Measurements from ENCODE around the gene CARMIL1.

Gene CARMIL1

DNA sequence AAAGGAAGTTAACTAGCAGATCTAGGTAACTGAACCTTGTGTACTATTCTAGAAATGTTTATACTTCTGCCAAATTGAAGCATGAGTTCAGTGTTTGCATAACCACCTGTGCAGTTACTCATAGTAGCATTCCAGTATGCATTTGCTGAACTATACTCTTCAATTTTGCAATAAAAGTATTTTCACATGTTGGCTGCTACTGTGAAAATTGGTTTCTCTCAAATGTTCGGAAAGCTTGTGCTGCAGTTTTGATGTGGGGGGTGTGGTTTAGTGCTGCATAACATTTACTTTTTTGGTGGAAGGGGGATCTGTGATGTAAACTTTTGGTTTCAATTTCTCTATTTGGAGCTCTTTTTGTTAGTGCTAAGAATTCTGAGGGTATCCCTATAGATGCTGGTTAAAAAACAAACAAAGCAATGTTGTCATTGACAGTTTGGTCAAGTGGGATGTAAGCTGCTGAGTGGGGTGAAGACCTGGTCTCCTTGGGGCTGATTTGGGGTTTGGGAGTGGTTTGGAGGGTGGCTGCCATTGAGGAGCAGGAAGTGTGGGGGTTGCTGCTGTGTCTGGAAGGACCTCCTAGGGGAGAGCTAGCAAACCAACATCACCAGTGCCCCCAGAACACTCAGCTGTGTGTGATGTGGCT is 87.8 kb downstream of the CARMIL1 start:
- POLR2A ChIA-PET, result no interaction called here
- no peak for TF ChIP-seq ZNF384 (IDR thresholded peaks at IDR 0.05)
- TF ChIP-seq NFRKB (IDR thresholded peaks at IDR 0.05), result no peak
- TF ChIP-seq SUZ12 (IDR thresholded peaks at IDR 0.05), result no peak
- TF ChIP-seq HDGF (IDR thresholded peaks at IDR 0.05; ENCODE audit: borderline replicate concordance), result no peak
- TF ChIP-seq FOXA1 (IDR thresholded peaks at IDR 0.05), result no peak
- TF ChIP-seq L3MBTL2 (conservative IDR thresholded peaks at IDR 0.05), result no peak
- TF ChIP-seq BHLHE40 (IDR thresholded peaks at IDR 0.05; ENCODE audit: borderline replicate concordance), result no peak
- TF ChIP-seq FOXK2 (IDR thresholded peaks at IDR 0.05), result no peak
- no peak for TF ChIP-seq SP1 (IDR thresholded peaks at IDR 0.05)
- TF ChIP-seq FOXM1 (IDR thresholded peaks at IDR 0.05; ENCODE audit: borderline replicate concordance), result no peak
- TF ChIP-seq PKNOX1 (IDR thresholded peaks at IDR 0.05), result no peak
- TF ChIP-seq TARDBP (IDR thresholded peaks at IDR 0.05), result no peak
- no peak for TF ChIP-seq ELF4 (IDR thresholded peaks at IDR 0.05)
- no peak for TF ChIP-seq ARNT (IDR thresholded peaks at IDR 0.05)
- TF ChIP-seq CTBP1 (IDR thresholded peaks at IDR 0.05; ENCODE audit: borderline replicate concordance), result no peak
- no peak for TF ChIP-seq LEF1 (IDR thresholded peaks at IDR 0.05; ENCODE audit: borderline replicate concordance)
- no peak for DNase-seq (ENCODE audit: extremely low spot score)
- CTCF ChIA-PET, result interaction anchor here (0.5 kb wide), 1 partner anchor 29 kb away, joined by 4 read pairs; no protein-coding TSS in a partner anchor

- TF ChIP-seq TARDBP (IDR thresholded peaks at IDR 0.05), result no peak
- TF ChIP-seq HDGF (IDR thresholded peaks at IDR 0.05; ENCODE audit: borderline replicate concordance), result no peak
- no peak for TF ChIP-seq LEF1 (IDR thresholded peaks at IDR 0.05; ENCODE audit: borderline replicate concordance)
- no peak for TF ChIP-seq PKNOX1 (IDR thresholded peaks at IDR 0.05)
- no peak for TF ChIP-seq L3MBTL2 (conservative IDR thresholded peaks at IDR 0.05)
- no peak for TF ChIP-seq ELF4 (IDR thresholded peaks at IDR 0.05)
- TF ChIP-seq FOXM1 (IDR thresholded peaks at IDR 0.05; ENCODE audit: borderline replicate concordance), result no peak
- no peak for TF ChIP-seq CTBP1 (IDR thresholded peaks at IDR 0.05; ENCODE audit: borderline replicate concordance)
- no peak for TF ChIP-seq SUZ12 (IDR thresholded peaks at IDR 0.05)
- no peak for TF ChIP-seq BHLHE40 (IDR thresholded peaks at IDR 0.05; ENCODE audit: borderline replicate concordance)
- TF ChIP-seq NFRKB (IDR thresholded peaks at IDR 0.05), result no peak
- no peak for TF ChIP-seq SP1 (IDR thresholded peaks at IDR 0.05)
- TF ChIP-seq FOXK2 (IDR thresholded peaks at IDR 0.05), result no peak
- no peak for TF ChIP-seq FOXA1 (IDR thresholded peaks at IDR 0.05)
- no peak for TF ChIP-seq ZNF384 (IDR thresholded peaks at IDR 0.05)
- no peak for TF ChIP-seq ARNT (IDR thresholded peaks at IDR 0.05)
- CTCF ChIA-PET, result no interaction called here
- POLR2A ChIA-PET, result no interaction called here
- DNase-seq (ENCODE audit: extremely low spot score), result no peak
Observed at GRCh38 chr6:25369036-25369432, 89.9 kb downstream of the CARMIL1 start.

GRCh38 chr6:25369433-25370177 is 90.4 kb downstream of the CARMIL1 start:
- TF ChIP-seq BHLHE40 (IDR thresholded peaks at IDR 0.05; ENCODE audit: borderline replicate concordance), result no peak
- no peak for TF ChIP-seq ELF4 (IDR thresholded peaks at IDR 0.05)
- TF ChIP-seq SUZ12 (IDR thresholded peaks at IDR 0.05), result no peak
- TF ChIP-seq ARNT (IDR thresholded peaks at IDR 0.05), result no peak
- TF ChIP-seq FOXA1 (IDR thresholded peaks at IDR 0.05), result no peak
- no peak for TF ChIP-seq NFRKB (IDR thresholded peaks at IDR 0.05)
- no peak for TF ChIP-seq SP1 (IDR thresholded peaks at IDR 0.05)
- TF ChIP-seq HDGF (IDR thresholded peaks at IDR 0.05; ENCODE audit: borderline replicate concordance), result no peak
- no peak for TF ChIP-seq TARDBP (IDR thresholded peaks at IDR 0.05)
- TF ChIP-seq FOXK2 (IDR thresholded peaks at IDR 0.05), result no peak
- TF ChIP-seq PKNOX1 (IDR thresholded peaks at IDR 0.05), result no peak
- no peak for DNase-seq (ENCODE audit: extremely low spot score)
- CTCF ChIA-PET, result no interaction called here
- POLR2A ChIA-PET, result no interaction called here

GRCh38 chr6:25370178-25371036 is 91.2 kb downstream of the CARMIL1 start:
- POLR2A ChIA-PET, result no interaction called here
- no peak for TF ChIP-seq ELF4 (IDR thresholded peaks at IDR 0.05)
- TF ChIP-seq SP1 (IDR thresholded peaks at IDR 0.05), result no peak
- no peak for TF ChIP-seq FOXM1 (IDR thresholded peaks at IDR 0.05; ENCODE audit: borderline replicate concordance)
- no peak for TF ChIP-seq BHLHE40 (IDR thresholded peaks at IDR 0.05; ENCODE audit: borderline replicate concordance)
- no peak for TF ChIP-seq FOXK2 (IDR thresholded peaks at IDR 0.05)
- no peak for TF ChIP-seq NFRKB (IDR thresholded peaks at IDR 0.05)
- no peak for TF ChIP-seq FOXA1 (IDR thresholded peaks at IDR 0.05)
- TF ChIP-seq PKNOX1 (IDR thresholded peaks at IDR 0.05), result no peak
- no peak for TF ChIP-seq ZNF384 (IDR thresholded peaks at IDR 0.05)
- TF ChIP-seq CTBP1 (IDR thresholded peaks at IDR 0.05; ENCODE audit: borderline replicate concordance), result no peak
- TF ChIP-seq LEF1 (IDR thresholded peaks at IDR 0.05; ENCODE audit: borderline replicate concordance), result no peak
- no peak for TF ChIP-seq SUZ12 (IDR thresholded peaks at IDR 0.05)
- TF ChIP-seq TARDBP (IDR thresholded peaks at IDR 0.05), result no peak
- TF ChIP-seq ARNT (IDR thresholded peaks at IDR 0.05), result no peak
- no peak for DNase-seq (ENCODE audit: extremely low spot score)
- CTCF ChIA-PET, result no interaction called here

Data from HEK293T (cell line).